H1 (cell line): ENCODE data around the gene STRC. TPM values are rescaled to one million over a fixed set of nuclear protein-coding genes. Genes with fewer than 3 reads are reported as not detected.

ENCODE experiments used
- ASH2L ChIP-seq: fragments of 200-600, 300-600 bp; sonication (generic); IDR thresholded peaks from one replicate; pipeline ENCODE4 v1.7.1; 2017; ENCODE audit warnings: low read length
- EGR1 ChIP-seq: IDR thresholded peaks from 2 replicates; pipeline ENCODE4 v1.6.1; 2011; ENCODE audit warnings: low read depth, low read length, borderline replicate concordance
- GABPA ChIP-seq: IDR thresholded peaks from 2 replicates; pipeline ENCODE4 v1.6.1; 2011; ENCODE audit warnings: mild to moderate bottlenecking, low read length, moderate library complexity, borderline replicate concordance; ENCODE audit not compliant: insufficient read depth
- JUN ChIP-seq: IDR thresholded peaks from 2 replicates; pipeline ENCODE4 v1.6.1; 2011; ENCODE audit warnings: low read depth, mild to moderate bottlenecking, improper control_type of control experiment, low read length
- POLR2A ChIP-seq, 2 experiments: IDR thresholded peaks; 1 replicate in 1 of 2; 2 replicates in 1 of 2; pipeline ENCODE4 v1.6.1; 2011; ENCODE audit warnings: low read depth in 2 of 2, low read length in 2 of 2, mild to moderate bottlenecking in 2 of 2; ENCODE audit errors: control extremely low read depth in 1 of 2
- RXRA ChIP-seq: IDR thresholded peaks from 2 replicates; pipeline ENCODE4 v1.6.1; 2011; ENCODE audit warnings: low read depth, mild to moderate bottlenecking, low read length, moderate library complexity; ENCODE audit not compliant: insufficient read depth
- SAP30 ChIP-seq: fragments of 300-600 bp; sonication (generic); IDR thresholded peaks from 2 replicates; pipeline ENCODE4 v1.7.1; 2012; ENCODE audit warnings: low read length, moderate library complexity, mild to moderate bottlenecking, inconsistent platforms; ENCODE audit not compliant: insufficient read depth, insufficient replicate concordance
- polyA plus RNA-seq, 7 experiments: library from polyadenylated mRNA; depleted of rRNA in 3 of 7; stranded (reverse) in 5 of 7; unstranded in 2 of 7; fragments of >200 nt in 5 of 7; fragments of 200-250 nt in 2 of 7; gene quantifications; 1 replicate in 5 of 7; 2 replicates in 1 of 7; 4 replicates in 1 of 7; pipeline versions ENCODE4 v1.2.1 to v1.2.3, GENCODE V29; 2011 to 2013; ENCODE audit warnings: missing spikeins in 2 of 7, mixed read lengths in 2 of 7
- total RNA-seq: library from RNA; stranded (reverse); fragmentation: NEBNext Ultra II Directional; extraction: Animal tissue kit (Norgen Biotek cat#: 25700); gene quantifications from 2 replicates; pipeline ENCODE4 v1.2.1, GENCODE V29; 2021

The STRC gene
- total and polyA plus RNA-seq, 2 of the 8 experiments (the other 6 are each of a cell fraction or from before 2014, with no cell fraction given), result 0.34 to 0.41 TPM

DNA sequence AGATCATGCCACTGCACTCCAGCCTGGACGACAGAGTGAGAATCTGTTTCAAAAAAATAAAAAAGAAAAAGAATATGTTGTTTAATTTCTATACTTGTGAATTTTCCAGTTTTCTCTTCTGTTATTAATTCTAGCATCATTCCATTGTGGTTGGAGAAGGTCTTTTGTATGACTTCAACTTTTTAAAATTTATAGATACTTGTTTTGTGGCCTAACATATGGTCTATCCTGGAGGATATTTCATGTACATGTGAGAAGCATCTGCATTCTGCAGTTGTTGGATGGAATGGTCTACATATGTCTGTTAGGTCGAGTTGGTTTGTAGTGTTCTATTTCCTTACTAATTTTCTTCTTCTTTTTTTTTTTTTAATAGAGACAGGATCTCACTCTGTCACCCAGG is 65.6 kb downstream of the STRC start (continued):
- TF ChIP-seq ASH2L (no peak), EGR1 (no peak), GABPA (no peak), RXRA (no peak), JUN (no peak), POLR2A (IDR thresholded peaks at IDR 0.05; ENCODE audit: control extremely low read depth in 1 of 2, low read depth in 2 of 2, low read length in 2 of 2) (no peak), SAP30 (no peak)
